Hindlimb muscle (tissue), 1 donor: Measurements from ENCODE around the gene TRNAU1AP. TPM values are rescaled to one million over a fixed set of nuclear protein-coding genes. Genes with fewer than 3 reads are reported as not detected.

Experiments
- DNase-seq: peaks from one replicate; pipeline ENCODE4 v3.0.0-alpha.2; 2013
- polyA plus RNA-seq: library from polyadenylated mRNA; unstranded; fragments of 120-200 nt; gene quantifications from one replicate; pipeline ENCODE4 v1.2.1, GENCODE V29; 2013; ENCODE audit not compliant: insufficient read length

The TRNAU1AP gene
- polyA plus RNA-seq, 1 donor, result 20.9 TPM

DNA sequence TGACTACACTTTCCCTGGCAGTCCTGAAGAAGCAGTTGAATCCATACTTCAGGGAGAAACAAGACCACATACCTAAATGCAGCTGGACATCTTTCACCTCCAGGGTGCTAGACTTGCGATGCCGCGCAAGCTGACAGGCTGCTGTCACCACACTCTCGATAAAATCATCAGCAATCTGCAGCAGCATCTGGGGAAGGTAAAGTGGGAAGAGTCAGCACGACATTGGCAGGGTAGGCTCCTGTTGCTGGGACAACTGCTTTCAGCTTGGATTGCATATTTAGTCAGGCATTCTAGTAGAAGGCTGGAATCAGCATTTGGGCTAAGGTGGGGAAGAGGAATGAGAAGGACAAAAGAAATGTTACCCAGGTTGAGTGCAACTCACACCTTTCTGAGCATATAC lies 60.3 kb downstream of the TRNAU1AP start:
- DNase-seq, result no peak

Other genes with a start within 250 kb of the TRNAU1AP start
- gene MED18, start 224.0 kb upstream of the TRNAU1AP start, polyA plus RNA-seq, result 11.4 TPM
- gene PHACTR4, start 183.3 kb upstream of the TRNAU1AP start, polyA plus RNA-seq, result 30.0 TPM
- 33.3 TPM for gene RCC1, start 47.0 kb upstream of the TRNAU1AP start, polyA plus RNA-seq
- 7.0 TPM for gene RAB42, start 39.2 kb downstream of the TRNAU1AP start, polyA plus RNA-seq
- gene TAF12, start 90.0 kb downstream of the TRNAU1AP start, polyA plus RNA-seq, result 28.6 TPM
- gene RNU11, start 95.5 kb downstream of the TRNAU1AP start, polyA plus RNA-seq, result not detected
- gene GMEB1, start 115.7 kb downstream of the TRNAU1AP start, polyA plus RNA-seq, result 9.7 TPM
- gene YTHDF2, start 183.9 kb downstream of the TRNAU1AP start, polyA plus RNA-seq, result 49.4 TPM